Activated naive CD8-positive, alpha-beta T cell treated with anti-CD3 and anti-CD28 coated beads, Interleukin-2, amount 50 U/mL, for 16 hours (primary cell): ENCODE data around the gene SNN.

Source experiments
- DNase-seq: peaks from one replicate; pipeline ENCODE4 v3.0.0-alpha.2; 2020; ENCODE audit warnings: low read depth, low spot score

Gene SNN

GRCh38 chr16:11727796-11728543, 59.7 kb downstream of the SNN start:
- no peak for DNase-seq
